AG04449 (cell line): Measurements from ENCODE around the gene KIF20A.

Source experiments
- CTCF ChIA-PET: fragments of 350-600 bp; formaldehyde crosslinking; extraction: SDS; loops from one replicate; lab custom pipeline; 2021; ENCODE audit warnings: antibody characterized with exemption; lab: Yijun Ruan, JAX
- POLR2A ChIA-PET: fragments of 400-600, 350-600 bp; formaldehyde crosslinking; extraction: SDS; loops from one replicate; lab custom pipeline; 2020; ENCODE audit warnings: antibody characterized with exemption, inconsistent platforms; lab: Yijun Ruan, JAX
- DNase-seq: peaks from one replicate; pipeline ENCODE4 v3.0.0-alpha.2; 2010; ENCODE audit warnings: low read depth, low spot score
- H3K4me3 ChIP-seq: 2 replicates; pipeline ENCODE4 v1.5.1; 2011; ENCODE audit warnings: low read depth, mild to moderate bottlenecking, control low read depth, low read length
- CTCF ChIP-seq: IDR thresholded peaks from one replicate; pipeline ENCODE4 v1.5.1; 2011; ENCODE audit warnings: mild to moderate bottlenecking, moderate library complexity, low read length, control low read depth, inconsistent platforms; ENCODE audit not compliant: insufficient read depth; ENCODE audit errors: missing control alignments

Gene KIF20A

GRCh38 chr5:138159666-138160065, 19.2 kb upstream of the KIF20A start:
- no peak overlapping the region for H3K4me3 ChIP-seq
- POLR2A ChIA-PET = no interaction called here
- no peak for DNase-seq
- no peak for TF ChIP-seq CTCF
- CTCF ChIA-PET = no interaction called here

- TF ChIP-seq CTCF = no peak
- no peak for DNase-seq
- POLR2A ChIA-PET = no interaction called here
- CTCF ChIA-PET = no interaction called here
- H3K4me3 ChIP-seq = no peak overlapping the region
These were observed 18.2 kb upstream of the KIF20A start for GRCh38 chr5:138160706-138161105.

- TF ChIP-seq CTCF = no peak
- no peak overlapping the region for H3K4me3 ChIP-seq
- no peak for DNase-seq
- CTCF ChIA-PET = interaction anchor here (1.4 to 2.4 kb wide), 2 partner anchors 17 to 128 kb away, joined by 3 to 5 read pairs; no protein-coding TSS in a partner anchor
- POLR2A ChIA-PET = no interaction called here
These were observed 15.2 kb upstream of the KIF20A start for GRCh38 chr5:138163721-138164120.

- TF ChIP-seq CTCF = no peak
- ChIA-PET POLR2A (no interaction called here), CTCF (interaction anchor here (1.4 kb wide), 1 partner anchor 133 kb away, joined by 4 read pairs; no protein-coding TSS in a partner anchor)
- DNase-seq = no peak
- H3K4me3 ChIP-seq = no peak overlapping the region
These were observed 9.8 kb upstream of the KIF20A start for GRCh38 chr5:138169124-138169523.

GRCh38 chr5:138170299-138170698, 8.6 kb upstream of the KIF20A start:
- no peak for DNase-seq
- no peak for TF ChIP-seq CTCF
- no peak overlapping the region for H3K4me3 ChIP-seq
- ChIA-PET POLR2A (no interaction called here), CTCF (interaction anchor here (1.4 to 2.2 kb wide), 2 partner anchors 10 to 134 kb away, joined by 4 to 6 read pairs; no protein-coding TSS in a partner anchor)

GRCh38 chr5:138177941-138178515, 884 bp upstream of the KIF20A start:
- no peak for TF ChIP-seq CTCF
- ChIA-PET POLR2A (no interaction called here), CTCF (interaction anchor here (0.8 to 3.5 kb wide), 8 partner anchors 26 to 233 kb away, joined by 3 to 23 read pairs (median 4); no protein-coding TSS in a partner anchor)
- peak overlapping the region; percentile 84 for H3K4me3 ChIP-seq
- no peak for DNase-seq
